Fibroblast of pulmonary artery (primary cell): Measurements from ENCODE around the gene FOXP2.
"Not testable (repeated sequence)": the region's sequence is repeated elsewhere in the genome, so short reads cannot be mapped to it uniquely, and the experiment has no call there.

Source experiments
- DNase-seq: peaks from one replicate; pipeline ENCODE4 v3.0.0-alpha.2; 2010; ENCODE audit warnings: low read depth
- H3K4me3 ChIP-seq: replicated peaks from 2 replicates; pipeline ENCODE4 v1.5.1; 2011; ENCODE audit warnings: low read depth, mild to moderate bottlenecking, control low read depth, low read length, moderate library complexity
- CTCF ChIP-seq: IDR thresholded peaks from 2 replicates; pipeline ENCODE4 v1.5.1; 2011; ENCODE audit warnings: mild to moderate bottlenecking, control low read depth, low read length, inconsistent platforms; ENCODE audit errors: missing control alignments

The FOXP2 gene

DNA sequence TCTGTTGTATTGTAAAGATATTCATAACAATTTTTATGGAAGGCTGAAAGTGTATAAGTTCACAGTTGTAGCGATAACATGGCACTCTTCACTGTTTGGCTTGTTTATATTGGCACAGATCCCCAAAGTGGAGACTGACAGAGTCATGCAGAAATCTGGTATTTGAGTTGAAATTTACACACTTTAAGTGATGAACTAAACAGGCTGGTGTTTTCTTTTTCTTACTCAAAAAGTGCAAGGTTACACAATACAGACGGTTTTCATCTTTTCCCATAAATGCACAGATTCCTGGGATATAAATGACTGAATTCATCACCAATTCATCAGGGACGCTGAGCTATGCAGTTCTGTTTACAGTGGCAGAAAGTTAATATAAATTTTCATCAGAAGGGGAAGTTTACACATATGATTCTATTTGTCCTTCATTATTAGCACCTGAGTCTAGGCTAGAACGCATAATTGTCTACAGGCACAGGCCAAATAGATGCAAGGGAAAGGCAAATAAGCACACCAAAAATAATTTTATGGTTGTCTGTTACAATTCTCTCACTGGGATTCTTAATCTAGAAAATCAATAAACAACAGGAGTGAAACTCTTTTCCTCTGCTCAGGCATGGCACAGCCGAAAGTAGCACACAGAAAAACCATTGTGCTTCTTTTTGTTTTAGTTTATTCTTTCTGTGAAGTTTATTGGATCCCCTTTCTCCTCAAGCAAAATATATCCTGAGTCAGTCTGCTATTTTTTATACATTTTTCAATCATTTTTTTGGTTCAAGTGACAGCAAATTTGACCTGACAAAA, 88.0 kb downstream of the FOXP2 start:
- DNase-seq = peak; percentile 53
- no peak overlapping the region for H3K4me3 ChIP-seq
- TF ChIP-seq CTCF = no peak

GRCh38 chr7:114504586-114504985, 90.0 kb downstream of the FOXP2 start:
- TF ChIP-seq CTCF = no peak
- peak; percentile 3 for DNase-seq
- H3K4me3 ChIP-seq = no peak overlapping the region

DNA sequence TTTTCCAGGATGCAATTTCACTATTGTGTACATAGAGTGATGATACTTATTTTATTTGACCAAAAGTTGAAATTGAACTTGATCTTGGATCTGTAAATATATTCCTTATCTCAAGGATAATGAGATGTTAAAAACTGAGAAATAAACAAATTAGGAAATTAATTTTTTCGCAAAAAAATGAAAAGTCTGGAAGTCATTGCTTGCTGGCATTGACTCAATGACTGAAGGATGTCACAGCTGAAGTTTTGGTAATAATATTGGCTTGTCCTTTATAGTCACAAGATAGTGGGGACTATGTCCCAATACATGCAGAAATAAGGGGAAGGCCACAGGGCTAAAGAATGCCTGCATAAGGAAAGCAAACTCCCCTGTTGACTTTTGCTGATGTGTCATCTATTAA, 92.8 kb downstream of the FOXP2 start:
- H3K4me3 ChIP-seq = no peak overlapping the region
- DNase-seq = no peak
- TF ChIP-seq CTCF = no peak

- no peak for TF ChIP-seq CTCF
- no peak overlapping the region for H3K4me3 ChIP-seq
- peak; percentile 51 for DNase-seq
Observed at GRCh38 chr7:114508086-114508485, 93.5 kb downstream of the FOXP2 start.

DNA sequence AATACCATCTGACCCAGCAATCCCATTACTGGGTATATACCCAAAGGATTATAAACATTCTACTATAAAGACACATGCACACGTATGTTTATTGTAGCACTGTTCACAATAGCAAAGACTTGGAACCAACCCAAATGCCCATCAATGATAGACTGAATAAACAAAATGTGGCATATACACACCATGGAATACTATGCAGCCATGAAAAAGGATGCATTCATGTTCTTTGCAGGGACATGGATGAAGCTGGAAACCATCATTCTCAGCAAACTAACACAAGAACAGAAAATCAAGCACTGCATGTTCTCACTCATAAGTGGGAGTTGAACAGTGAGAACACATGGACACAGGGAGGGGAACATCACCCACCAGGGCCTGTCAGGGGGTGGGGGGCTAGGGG, 96.2 kb downstream of the FOXP2 start:
- not testable (repeated sequence) for DNase-seq, H3K4me3 ChIP-seq

- no peak overlapping the region for H3K4me3 ChIP-seq
- peak; percentile 2 for DNase-seq
- TF ChIP-seq CTCF = no peak
Observed at GRCh38 chr7:114519240-114519639, 104.6 kb downstream of the FOXP2 start.

DNA sequence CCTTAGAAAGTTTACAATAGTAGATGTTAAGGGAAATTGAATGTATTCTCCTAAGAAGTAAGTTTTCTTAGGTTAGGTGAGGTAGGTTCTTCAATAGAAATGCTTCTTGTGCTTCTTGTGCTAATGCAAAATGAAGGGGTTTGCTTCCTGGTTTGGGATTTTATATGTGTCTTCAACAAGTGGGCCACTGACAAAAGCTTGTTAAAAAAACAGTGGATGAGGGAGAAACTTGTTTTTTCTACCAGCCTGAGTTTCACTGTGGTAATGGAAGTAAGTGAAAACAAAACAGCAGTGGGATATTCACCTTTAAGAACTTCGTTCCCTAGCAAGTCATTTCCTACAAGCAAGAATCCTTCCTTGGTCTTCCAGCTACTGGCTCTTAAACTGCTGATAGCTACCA, 107.5 kb downstream of the FOXP2 start:
- no peak for DNase-seq
- H3K4me3 ChIP-seq = no peak overlapping the region
- no peak for TF ChIP-seq CTCF
